ENCODE data around the gene CAPN13. TPM values are rescaled to one million over a fixed set of nuclear protein-coding genes. Genes with fewer than 3 reads are reported as not detected.

Gene CAPN13
- total RNA-seq, 1 donor from 2014 or later = not detected

- DNase-seq (ENCODE audit: low read depth in 2 of 2) = no peak
These were observed 123.2 kb downstream of the CAPN13 start for GRCh38 chr2:30684026-30684425.

- DNase-seq (ENCODE audit: low read depth in 2 of 2) = no peak
These were observed 123.8 kb downstream of the CAPN13 start for GRCh38 chr2:30683236-30683956.

- DNase-seq (ENCODE audit: low read depth in 2 of 2) = no peak
These were observed 126.2 kb downstream of the CAPN13 start for GRCh38 chr2:30681022-30681421.

- DNase-seq (ENCODE audit: low read depth in 2 of 2) = no peak
These were observed 127.1 kb downstream of the CAPN13 start for GRCh38 chr2:30680121-30680520.

GRCh38 chr2:30679426-30680088 is 127.7 kb downstream of the CAPN13 start:
- DNase-seq (ENCODE audit: low read depth in 2 of 2) = peak; percentile 22 to 31

DNA sequence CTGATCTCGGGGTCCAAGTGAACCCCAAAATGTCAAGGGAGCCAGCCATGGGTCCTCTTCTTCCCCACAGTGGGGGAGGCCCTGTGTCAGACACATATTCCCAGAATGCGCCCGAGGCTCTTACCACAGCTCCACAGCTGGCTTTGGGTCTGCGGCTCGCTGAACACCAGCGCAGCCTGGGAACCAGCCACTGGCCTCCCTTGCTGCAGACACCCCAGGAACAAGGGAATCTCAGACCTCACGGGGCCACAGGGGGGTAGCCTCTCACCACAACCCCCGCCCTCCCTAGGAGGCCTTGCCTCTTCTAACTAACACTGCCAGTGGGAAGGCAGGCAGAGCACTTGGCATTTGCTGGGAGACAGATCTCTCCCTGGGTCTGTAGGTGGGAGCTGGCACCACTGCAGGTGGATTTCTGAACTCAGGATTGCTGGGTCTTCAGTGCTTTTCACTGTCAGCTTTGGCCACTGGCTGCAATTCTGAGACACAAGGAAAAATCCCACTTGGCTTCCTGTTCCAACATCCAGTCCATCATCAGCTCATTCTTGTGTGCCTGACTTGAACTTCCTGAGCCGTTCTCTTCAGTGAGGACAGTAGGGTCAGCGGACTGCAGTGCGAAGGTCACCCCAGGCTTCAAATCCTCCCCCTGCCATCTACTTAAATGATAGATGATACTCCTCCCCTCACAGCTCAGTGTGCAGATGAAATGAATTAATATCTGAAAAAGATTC is 128.7 kb downstream of the CAPN13 start:
- no peak for DNase-seq (ENCODE audit: low read depth in 2 of 2)

DNA sequence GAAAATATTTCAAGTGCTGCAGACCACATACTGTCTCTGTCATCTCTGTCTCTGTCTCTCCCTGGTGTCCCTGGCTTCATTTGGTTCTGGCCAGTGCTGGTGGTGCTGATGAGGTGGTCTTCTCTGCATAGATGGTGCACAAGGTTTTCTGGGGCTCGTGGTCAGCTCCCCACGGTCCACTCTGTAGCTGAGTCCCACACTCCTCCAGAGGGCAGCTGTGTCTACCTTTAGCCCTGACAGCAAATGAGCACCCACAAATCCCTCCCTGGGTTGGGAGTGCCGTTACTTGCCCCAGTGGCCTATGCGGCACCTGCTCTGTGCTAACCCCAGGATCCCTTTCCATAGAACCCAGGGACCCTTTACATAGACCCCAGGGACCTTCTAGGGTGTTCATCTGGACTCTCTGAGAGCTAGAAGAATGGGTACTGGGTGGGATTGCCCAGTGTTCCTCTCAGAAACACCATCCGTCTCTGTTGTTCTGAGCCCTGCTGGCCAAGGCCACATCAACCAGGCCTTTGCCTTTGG is 129.3 kb downstream of the CAPN13 start:
- DNase-seq (ENCODE audit: low read depth in 2 of 2) = no peak

- DNase-seq (ENCODE audit: low read depth in 2 of 2) = no peak
These were observed 130.0 kb downstream of the CAPN13 start for GRCh38 chr2:30677231-30677630.

DNA sequence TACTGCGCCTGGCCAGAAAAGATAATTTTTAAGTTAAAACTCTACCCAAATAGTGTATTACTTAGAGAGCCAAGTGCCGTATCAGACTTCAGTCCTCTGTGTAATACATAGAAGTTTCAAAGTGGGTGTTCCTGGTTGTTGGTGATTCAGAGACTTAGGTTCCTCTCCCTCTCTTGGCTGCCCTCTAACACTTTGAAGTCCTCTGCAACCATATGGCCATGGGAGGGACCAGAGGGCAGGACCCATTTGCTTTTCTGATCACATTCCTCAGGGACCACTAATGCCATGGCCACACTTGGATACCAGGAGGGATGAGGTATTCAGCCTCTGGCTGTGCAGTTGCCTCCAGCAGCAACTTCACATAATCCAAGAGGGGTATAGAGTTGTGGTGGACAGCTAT is 131.5 kb downstream of the CAPN13 start:
- no peak for DNase-seq (ENCODE audit: low read depth in 2 of 2)

- no peak for DNase-seq (ENCODE audit: low read depth in 2 of 2)
These were observed 134.1 kb downstream of the CAPN13 start for GRCh38 chr2:30673127-30673526.

Data from lung microvascular endothelial cell (primary cell).